ENCODE data around the gene HLF. TPM values are rescaled to one million over a fixed set of nuclear protein-coding genes. Genes with fewer than 3 reads are reported as not detected.

Gene HLF
- polyA plus RNA-seq, 3 donors: not detected

DNA sequence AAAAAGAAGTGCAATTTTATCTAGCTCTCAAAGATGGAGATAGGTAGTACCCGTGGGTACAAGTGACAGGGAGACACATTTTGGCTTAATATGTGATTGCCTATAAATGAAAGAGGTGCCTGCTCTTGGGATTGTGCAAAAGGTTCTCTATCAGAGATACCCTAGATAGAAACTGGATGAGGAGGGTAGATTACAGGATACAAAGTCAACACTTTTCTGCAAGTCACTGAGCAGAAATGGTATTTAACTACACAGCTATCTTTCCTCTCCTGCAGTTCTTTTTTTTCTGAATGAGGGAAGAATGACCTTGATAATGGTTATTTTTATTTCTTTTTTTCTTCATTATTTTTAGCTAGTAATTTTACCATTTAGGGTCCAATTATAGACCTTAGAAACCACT is 89.2 kb downstream of the HLF start:
- Histone ChIP-seq H3K4me3 (replicated peaks in 1 of 3; ENCODE audit: low read depth in 2 of 3, low read length in 3 of 3) (no peak overlapping the region), H3K4me1 (ENCODE audit: control insufficient read depth in 1 of 2, insufficient read depth in 2 of 2, low read length in 2 of 2) (no peaks in the 10 kb centered on the region), H3K9ac (ENCODE audit: insufficient read depth, low read length, poor library complexity, severe bottlenecking) (no peak overlapping the region), H2AFZ (ENCODE audit: insufficient read depth, low read depth, low read length, poor library complexity, severe bottlenecking) (no peak overlapping the region), H3K27me3 (ENCODE audit: control insufficient read depth in 2 of 2, insufficient read depth in 2 of 2, low read length in 2 of 2) (no peaks in the 10 kb centered on the region), H3K79me2 (ENCODE audit: insufficient read depth, low read length) (no peaks in the 10 kb centered on the region), H3K36me3 (replicated peaks in 1 of 2; ENCODE audit: control insufficient read depth in 1 of 2, insufficient read depth in 2 of 2, low read length in 2 of 2) (no peaks in the 10 kb centered on the region), H4K20me1 (ENCODE audit: insufficient read depth, low read length) (no peaks in the 10 kb centered on the region), H3K9me3 (replicated peaks in 1 of 2; ENCODE audit: control insufficient read depth in 1 of 2, insufficient read depth in 1 of 2, low read length in 2 of 2) (no peaks in the 10 kb centered on the region), H3K4me2 (replicated peaks; ENCODE audit: extremely low read depth, low read length, poor library complexity, severe bottlenecking) (no peak overlapping the region), H3K27ac (ENCODE audit: low read depth in 1 of 2, low read length in 2 of 2) (no peak overlapping the region)
- peaks cover 0 to 1% (median 0%) of the 10 kb centered on the region in 7 donors for H3K9me3 Mint-ChIP-seq
- DNase-seq: no peak
- H3K27ac Mint-ChIP-seq: no peak overlapping the region
- no CpG with 5 or more reads among the region's 1 CpG for WGBS (ENCODE audit: insufficient coverage)
- no peak overlapping the region for H3K4me3 Mint-ChIP-seq
- intact Hi-C loops (cut with micrococcal nuclease): no loop called here
- H3K36me3 Mint-ChIP-seq: no peaks in the 10 kb centered on the region
- H3K27me3 Mint-ChIP-seq (ENCODE audit: low read depth in 3 of 3): peaks cover 0 to 4% (median 2%) of the 10 kb centered on the region in 3 donors
- H3K4me1 Mint-ChIP-seq: peaks cover 1% of the 10 kb centered on the region
- no peak for TF ChIP-seq CTCF (IDR thresholded peaks at IDR 0.05)

GRCh38 chr17:55354941-55355340 is 90.2 kb downstream of the HLF start:
- Histone ChIP-seq H3K4me2 (replicated peaks; ENCODE audit: extremely low read depth, low read length, poor library complexity, severe bottlenecking) (no peak overlapping the region), H3K27ac (ENCODE audit: low read depth in 1 of 2, low read length in 2 of 2) (no peak overlapping the region), H3K9me3 (replicated peaks in 1 of 2; ENCODE audit: control insufficient read depth in 1 of 2, insufficient read depth in 1 of 2, low read length in 2 of 2) (no peaks in the 10 kb centered on the region), H3K27me3 (ENCODE audit: control insufficient read depth in 2 of 2, insufficient read depth in 2 of 2, low read length in 2 of 2) (no peaks in the 10 kb centered on the region), H3K4me3 (replicated peaks in 1 of 3; ENCODE audit: low read depth in 2 of 3, low read length in 3 of 3) (no peak overlapping the region), H2AFZ (ENCODE audit: insufficient read depth, low read depth, low read length, poor library complexity, severe bottlenecking) (no peak overlapping the region), H4K20me1 (ENCODE audit: insufficient read depth, low read length) (no peaks in the 10 kb centered on the region), H3K36me3 (replicated peaks in 1 of 2; ENCODE audit: control insufficient read depth in 1 of 2, insufficient read depth in 2 of 2, low read length in 2 of 2) (no peaks in the 10 kb centered on the region), H3K4me1 (ENCODE audit: control insufficient read depth in 1 of 2, insufficient read depth in 2 of 2, low read length in 2 of 2) (no peaks in the 10 kb centered on the region), H3K9ac (ENCODE audit: insufficient read depth, low read length, poor library complexity, severe bottlenecking) (no peak overlapping the region), H3K79me2 (ENCODE audit: insufficient read depth, low read length) (no peaks in the 10 kb centered on the region)
- TF ChIP-seq CTCF (IDR thresholded peaks at IDR 0.05): no peak
- intact Hi-C loops (cut with micrococcal nuclease): no loop called here
- H3K27me3 Mint-ChIP-seq (ENCODE audit: low read depth in 3 of 3): peaks cover 0 to 3% (median 2%) of the 10 kb centered on the region in 3 donors
- peaks cover 0 to 1% (median 0%) of the 10 kb centered on the region in 7 donors for H3K9me3 Mint-ChIP-seq
- H3K4me3 Mint-ChIP-seq: no peak overlapping the region
- no CpG with 5 or more reads among the region's 2 CpGs for WGBS (ENCODE audit: insufficient coverage)
- H3K27ac Mint-ChIP-seq: no peak overlapping the region
- DNase-seq: no peak
- no peaks in the 10 kb centered on the region for H3K36me3 Mint-ChIP-seq
- H3K4me1 Mint-ChIP-seq: no peaks in the 10 kb centered on the region

Measured in CD14-positive monocyte (primary cell).